MV-4-11 (cell line): ENCODE results near the gene RAI1.
A peak's percentile ranks its signal among the peaks of the same experiment; 100 is the strongest.

ENCODE experiments used
- DNase-seq: peaks from one replicate; lab custom pipeline; 2025; lab: John Stamatoyannopoulos, UW

RAI1 gene

GRCh38 chr17:17751489-17752088, 70.3 kb downstream of the RAI1 start:
- DNase-seq, result peak; percentile 49

- DNase-seq, result peak; percentile 92
These were observed 71.0 kb downstream of the RAI1 start for GRCh38 chr17:17752089-17752820.

DNA sequence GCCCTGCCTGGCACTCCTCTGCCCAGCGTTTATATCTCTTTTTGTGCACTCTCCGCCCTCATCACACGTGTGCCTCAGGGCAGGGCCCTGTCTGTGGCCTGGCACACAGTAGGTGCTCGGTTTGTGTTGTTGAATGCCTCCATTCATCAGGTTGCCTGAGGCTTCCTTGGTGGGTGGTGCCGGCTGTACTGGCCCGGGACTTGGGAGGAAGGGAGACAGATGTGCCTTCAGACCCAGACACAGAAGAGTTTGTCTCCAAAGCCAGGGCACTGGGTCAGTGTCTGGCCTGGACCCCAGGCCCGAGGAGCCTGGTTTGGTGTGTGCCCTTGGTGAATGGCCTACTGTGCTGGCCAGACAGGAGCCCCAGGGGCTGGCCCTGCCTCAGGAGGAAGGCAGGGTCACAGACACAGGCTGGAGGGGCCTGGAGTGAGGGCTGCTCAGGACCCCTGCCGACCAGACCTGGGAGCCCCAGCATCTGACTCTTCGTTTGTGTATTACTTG, 71.6 kb downstream of the RAI1 start:
- no peak for DNase-seq

DNA sequence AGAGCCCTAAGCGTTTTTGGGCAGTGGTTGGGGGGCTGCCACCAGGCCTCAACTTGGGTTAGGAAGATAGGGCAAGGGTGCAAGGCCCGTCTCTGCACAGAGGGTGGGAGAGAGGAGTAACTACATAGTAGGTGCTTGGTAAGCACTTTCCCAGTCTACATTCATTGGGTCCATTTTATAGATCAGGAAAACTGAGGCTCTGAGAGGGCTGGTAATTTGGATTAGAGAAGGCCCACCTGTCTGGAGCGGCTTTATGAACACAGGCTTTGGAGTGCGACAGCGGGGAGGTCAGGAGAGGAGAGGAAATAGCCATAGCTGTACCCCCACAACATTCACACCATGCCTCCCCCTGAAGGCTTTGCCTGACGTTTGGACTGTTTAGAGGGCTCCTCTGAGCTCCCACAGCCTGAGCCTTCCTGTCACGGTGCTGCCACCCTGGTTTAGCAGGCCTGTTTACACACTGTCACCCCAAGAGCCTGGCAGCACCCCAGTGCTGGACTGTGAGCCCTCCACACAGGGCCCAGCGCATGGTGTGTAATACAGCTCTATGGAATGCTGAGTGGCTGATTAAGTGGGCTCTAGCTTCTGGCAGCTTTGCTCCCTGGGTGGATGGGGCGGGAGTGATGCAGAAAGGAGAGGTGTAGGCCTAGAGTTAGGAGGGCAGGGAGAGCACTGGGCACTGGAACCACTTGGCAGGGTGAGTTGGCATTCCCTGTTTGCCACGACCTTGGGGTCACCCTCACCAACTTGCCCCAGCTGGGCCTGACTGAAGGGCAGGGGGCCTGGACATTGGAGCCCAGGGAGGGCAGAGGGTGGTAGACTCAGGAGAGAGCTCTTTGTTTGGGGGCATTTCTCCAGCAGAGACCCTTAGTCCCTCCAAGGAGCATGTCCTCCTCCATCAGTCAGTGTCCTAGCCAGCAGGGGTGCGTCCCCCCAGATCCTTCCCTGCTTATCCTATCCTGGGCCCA, 73.7 kb downstream of the RAI1 start:
- no peak for DNase-seq

GRCh38 chr17:17755715-17756114, 74.5 kb downstream of the RAI1 start:
- DNase-seq, result no peak

GRCh38 chr17:17757391-17757791, 76.1 kb downstream of the RAI1 start:
- DNase-seq, result peak; percentile 57

DNA sequence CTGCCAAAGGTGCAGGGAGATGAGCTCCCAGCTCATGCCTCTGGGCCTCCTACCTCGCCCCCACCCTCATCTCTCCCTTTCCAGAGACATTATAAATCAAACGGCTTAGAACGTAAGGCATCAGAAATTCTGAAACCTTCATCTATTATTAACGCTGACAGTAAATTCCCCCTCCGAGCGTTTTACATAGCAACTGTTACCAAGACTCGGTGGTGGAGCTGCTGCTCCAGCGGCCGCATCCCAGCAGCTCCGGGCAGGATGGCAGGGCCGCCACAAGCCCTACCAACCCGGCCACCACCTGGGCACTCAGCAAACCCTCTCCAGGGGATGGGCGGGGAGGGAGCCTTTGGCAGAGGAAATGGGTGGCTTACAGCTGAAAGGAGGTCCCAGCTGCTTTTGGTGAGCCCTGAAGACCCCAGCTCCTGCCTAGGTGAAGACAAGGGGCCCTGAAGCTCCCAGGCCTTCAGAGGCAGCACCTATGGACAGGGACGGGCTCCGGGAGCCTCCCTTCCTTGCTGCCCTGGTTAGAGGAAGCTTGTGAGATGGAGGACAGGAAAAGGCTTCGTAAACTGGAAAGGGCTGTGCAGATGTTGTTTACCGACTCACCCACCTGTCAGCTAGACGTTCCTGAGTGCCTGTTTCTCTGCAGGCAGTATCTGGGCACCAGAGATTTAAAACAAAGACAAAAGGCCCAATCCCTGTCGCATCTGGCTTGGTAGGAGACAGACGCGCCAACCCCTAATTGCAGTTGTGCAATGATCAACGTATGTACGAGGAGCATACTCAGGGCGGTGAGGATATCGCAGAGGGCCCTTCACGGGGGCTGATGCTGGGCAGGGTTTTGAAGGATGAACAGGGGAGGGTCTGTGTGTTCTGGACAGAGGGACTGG, 76.9 kb downstream of the RAI1 start:
- no peak for DNase-seq

GRCh38 chr17:17758941-17759563, 77.8 kb downstream of the RAI1 start:
- DNase-seq, result no peak

- no peak for DNase-seq
These were observed 79.1 kb downstream of the RAI1 start for GRCh38 chr17:17760350-17760749.

DNA sequence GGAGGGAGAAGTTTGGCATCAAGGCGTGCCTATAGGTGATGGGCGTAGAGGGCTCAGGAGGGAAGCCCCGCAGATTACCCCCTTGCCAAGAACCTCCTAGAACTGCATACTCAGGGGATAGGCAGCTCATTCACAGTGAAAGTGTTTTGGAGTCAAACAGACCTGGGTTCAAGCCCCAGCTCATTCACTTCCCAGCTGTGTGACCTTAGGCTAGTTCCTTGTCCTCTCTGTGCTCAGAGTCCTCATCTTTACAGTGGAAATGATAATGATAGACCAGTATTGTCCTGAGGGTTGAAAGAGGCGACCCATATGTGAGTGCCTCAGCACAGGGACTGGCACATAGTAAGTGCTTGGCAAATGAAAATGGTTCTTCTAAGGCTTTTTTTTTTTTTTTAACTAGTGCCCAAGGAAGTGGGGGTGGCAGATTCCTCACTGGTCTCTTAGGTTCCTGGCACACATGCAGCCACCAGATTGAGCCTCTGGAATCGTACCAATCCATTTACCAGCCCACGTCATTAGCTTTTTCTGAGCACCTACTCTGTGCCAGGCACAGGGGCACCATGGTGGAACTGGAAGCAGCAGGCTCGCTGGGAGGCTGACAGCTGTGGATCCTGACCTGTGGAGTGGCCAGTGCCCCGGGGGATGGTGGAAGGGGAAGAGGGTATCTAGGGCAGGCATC, 79.8 kb downstream of the RAI1 start:
- DNase-seq, result no peak

GRCh38 chr17:17761894-17762743, 80.9 kb downstream of the RAI1 start:
- no peak for DNase-seq

DNA sequence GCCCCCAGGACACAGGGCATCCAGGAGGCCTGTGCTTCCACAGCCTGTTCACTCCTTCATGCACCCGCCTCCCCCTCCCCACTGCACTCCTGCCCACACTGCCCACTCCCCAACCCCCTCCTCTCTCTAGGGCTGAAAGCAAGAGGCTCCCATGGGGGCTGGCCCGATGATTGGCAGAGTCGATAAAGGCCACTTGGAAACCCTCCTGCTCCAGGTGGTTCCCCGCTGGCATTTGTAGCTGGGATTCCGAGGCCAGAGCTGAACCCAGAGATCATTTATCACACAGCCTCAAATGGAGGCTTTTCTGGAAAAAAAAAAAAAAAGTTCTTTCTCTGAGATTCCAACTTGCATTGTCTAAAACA, 81.5 kb downstream of the RAI1 start:
- no peak for DNase-seq

DNA sequence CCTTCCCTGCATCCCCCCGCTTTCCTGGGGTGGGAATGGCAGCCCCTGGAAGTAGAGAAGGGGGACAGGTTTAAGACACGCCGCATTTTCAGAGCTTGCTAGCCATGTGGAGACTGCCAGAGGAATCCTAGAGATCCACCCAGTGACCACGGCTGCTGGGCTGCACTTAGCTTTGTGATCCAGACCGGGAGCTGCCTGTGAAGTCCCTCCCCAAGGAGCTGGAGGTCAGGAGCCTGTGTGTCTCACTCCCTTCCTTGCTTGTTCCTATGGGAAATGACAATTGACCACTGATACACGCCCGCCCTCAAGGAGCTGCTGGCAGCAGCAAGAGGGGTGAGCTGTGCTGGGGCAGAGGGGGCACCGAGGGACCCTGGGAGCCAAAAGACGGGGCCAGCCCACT, 81.9 kb downstream of the RAI1 start:
- DNase-seq, result no peak

GRCh38 chr17:17763734-17764133, 82.5 kb downstream of the RAI1 start:
- no peak for DNase-seq

- DNase-seq, result no peak
These were observed 84.3 kb downstream of the RAI1 start for GRCh38 chr17:17765359-17766076.

GRCh38 chr17:17766077-17766743, 85.0 kb downstream of the RAI1 start:
- DNase-seq, result no peak

DNA sequence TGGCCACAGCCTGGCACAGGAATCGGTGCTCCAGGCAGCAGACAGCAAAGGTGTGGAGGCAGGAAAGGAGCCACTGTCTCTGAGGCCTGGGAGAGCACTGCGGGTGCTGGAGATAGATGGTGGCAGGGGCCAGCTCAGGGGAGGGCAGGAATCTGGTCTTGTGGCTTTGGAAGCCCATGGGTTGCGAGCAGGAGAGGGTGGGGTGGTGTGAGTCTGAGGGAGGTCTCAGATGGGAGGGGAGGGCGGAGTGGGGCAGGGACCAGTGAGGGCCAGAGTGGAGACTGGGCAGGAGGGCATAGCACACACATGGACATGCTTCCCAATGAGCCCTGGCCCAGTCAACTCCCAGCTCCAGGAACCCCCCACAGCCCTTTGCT, 85.5 kb downstream of the RAI1 start:
- DNase-seq, result no peak

DNA sequence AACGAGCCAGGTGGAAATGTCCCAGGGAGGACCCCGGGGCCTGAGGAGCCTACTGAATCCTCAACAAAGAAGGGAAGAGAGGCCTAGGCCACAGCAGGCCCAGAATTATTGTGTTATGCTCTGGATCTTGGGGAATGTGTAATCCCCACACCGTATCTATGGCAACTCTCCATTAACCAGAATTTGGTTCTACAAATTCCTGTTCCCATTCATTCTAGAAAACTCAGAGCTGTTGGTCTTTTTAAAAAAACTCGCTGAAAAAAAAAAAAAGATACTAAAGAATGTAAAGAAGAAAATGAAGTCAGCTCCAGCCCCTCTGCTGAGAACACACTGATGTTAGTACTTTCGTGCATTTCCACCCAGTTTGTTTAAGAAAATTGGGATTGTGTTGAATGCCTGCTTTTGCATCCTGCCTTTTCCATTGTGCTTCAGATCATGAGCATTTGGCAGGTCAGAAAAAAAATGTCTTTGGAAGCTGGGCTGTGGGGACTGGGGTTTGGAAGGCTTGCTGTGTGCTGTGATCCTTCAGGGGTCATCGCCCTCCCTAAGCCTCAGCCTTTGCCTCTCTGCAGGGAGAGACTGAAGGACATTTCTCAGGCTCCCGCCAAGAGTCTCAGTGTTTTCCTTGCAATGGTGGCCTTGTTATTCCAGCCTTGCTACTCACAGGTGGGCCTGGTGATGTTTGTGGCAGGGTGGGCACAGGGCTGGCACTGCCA, 86.1 kb downstream of the RAI1 start:
- no peak for DNase-seq
